ENCODE measurements around the gene FAIM2.

Gene FAIM2

DNA sequence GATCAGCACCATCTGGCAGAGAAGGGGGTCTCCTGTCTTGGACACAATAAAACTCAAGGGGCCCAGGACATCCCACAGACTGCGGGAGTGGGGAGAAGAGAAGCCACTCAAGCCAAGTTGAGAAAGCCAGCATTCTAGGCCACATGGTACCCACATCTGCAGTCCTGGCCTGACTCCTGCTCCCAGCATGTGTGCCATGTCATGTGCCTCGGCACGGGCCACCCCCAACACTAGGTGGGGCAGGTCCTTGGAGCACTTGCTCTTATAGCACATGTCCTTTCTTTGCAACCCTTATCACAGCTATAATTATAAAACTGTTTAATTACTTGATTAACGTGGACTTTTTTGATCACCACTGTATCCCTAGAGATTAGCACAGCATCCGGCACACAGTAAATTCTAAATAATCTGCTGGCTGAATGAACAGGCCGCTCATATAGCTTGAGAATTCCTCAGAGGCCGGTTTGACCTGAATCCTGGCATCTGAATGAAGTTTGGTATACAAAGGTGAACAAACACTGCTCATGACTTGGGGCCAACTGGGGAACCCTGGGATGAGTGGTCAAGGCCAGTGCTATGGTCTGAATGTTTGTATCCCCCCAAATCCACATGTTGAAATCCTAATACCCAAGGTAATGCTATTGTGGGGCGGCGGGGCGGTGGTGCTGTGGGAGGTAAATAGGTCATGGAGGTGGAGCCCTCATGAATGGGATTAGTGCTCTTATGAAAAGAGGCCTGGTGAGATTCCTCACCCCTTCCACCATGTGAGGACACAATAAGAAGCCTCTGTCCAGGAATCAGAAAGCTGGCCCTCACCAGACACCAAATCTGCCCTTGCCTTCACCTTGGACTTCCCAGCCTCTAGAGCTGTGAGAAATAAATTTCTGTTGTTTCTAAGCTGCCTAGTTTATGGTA lies 82.1 kb downstream of the FAIM2 start:
- DNase-seq: no peak

DNA sequence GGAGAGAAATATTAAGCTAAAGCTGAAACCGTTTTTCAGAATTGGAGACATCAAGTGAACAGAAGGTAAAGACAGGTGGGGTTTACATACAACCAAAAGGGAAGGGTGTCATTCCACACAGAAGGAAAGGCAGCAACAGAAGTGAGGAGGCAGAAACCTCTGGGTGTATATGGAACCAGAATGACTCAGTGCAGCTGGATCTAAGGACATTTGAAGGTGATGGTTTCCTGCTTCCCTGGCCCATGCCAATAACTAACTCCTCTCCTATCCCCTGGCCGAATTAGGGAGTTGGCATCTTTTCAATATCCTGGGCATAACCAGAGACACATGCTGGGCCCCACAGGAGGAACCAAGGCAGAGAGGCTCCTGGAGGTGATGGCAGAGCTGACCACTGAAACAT lies 83.9 kb downstream of the FAIM2 start:
- DNase-seq: no peak

DNA sequence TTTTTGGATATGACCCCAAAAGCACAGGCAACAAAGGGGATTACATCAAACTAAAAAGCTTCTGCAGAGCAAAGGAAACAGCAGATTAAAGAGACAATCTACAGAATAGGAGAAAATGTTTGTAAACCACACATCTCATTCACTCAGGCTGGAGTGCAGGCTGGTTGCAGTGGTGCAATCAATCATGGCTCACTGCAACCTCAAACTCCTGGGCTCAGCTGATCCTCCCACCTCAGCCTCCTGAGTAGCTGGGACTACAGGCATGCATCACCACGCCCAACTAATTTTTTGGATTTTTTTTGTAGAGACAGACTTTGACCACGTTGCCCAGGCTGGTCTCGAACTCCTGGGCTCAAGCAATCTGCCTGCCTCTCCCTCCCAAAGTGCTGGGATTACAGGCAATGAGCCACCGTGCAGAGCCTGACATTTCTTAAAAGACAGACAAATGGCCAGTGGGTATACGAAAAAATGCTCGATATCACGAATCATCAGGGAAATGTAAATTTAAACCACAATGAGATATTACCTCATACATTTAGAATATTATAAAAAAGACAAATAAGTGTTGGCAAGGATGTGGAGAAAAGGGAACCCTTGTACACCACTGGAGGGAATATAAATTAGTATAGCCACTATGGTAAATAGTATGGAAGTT lies 85.3 kb downstream of the FAIM2 start:
- DNase-seq: no peak

Data from suppressor macrophage treated with lipopolysaccharide for 1 hour (primary cell).